ENCODE data around the gene YAE1. TPM values are rescaled to one million over a fixed set of nuclear protein-coding genes. Genes with fewer than 3 reads are reported as not detected.

The YAE1 gene
- total and polyA plus RNA-seq, 2 of the 13 experiments (the other 11 are each of a cell fraction or from before 2014, with no cell fraction given): 18.7 to 28.3 TPM

DNA sequence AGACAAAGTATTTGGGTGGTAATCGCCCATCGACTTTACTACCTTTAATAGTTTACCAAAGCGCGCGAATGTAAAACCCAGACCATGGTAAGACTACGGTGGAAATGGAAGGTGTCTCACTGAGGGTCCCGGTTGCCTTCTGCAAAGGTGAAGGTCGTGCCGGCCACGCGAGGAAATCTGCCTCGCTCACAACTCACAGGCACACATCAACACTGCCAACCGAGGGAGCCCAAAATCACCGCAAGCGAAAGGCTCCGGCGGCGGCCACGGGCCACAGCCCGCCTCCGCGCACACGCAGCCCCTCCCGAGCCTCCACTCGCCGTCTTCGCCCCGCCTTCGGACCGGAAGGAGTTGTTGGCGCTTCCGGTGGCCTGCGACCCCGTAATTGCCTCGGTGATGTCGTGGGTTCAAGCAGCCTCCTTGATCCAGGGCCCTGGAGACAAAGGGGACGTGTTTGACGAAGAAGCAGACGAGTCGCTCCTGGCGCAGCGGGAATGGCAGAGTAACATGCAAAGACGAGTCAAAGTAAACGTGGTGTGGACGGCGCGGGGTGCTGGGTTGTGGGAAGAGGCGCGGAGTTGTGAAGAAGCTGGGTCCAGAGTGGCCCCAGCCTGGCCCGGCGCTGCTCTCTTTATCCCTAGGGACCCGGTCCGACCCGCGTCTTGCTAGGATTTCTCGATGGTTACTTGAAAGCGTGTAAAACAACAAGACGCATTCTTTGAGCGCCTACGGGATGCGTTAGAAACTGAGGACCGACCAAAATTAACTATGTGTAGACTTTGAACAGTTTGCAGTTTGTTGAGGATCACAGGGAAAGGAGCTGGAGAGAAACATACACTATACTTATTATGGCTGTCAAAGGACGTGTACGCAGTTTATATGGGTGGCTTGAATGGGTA, at the start of gene YAE1 (continued):
- TF ChIP-seq, protein P1, sequence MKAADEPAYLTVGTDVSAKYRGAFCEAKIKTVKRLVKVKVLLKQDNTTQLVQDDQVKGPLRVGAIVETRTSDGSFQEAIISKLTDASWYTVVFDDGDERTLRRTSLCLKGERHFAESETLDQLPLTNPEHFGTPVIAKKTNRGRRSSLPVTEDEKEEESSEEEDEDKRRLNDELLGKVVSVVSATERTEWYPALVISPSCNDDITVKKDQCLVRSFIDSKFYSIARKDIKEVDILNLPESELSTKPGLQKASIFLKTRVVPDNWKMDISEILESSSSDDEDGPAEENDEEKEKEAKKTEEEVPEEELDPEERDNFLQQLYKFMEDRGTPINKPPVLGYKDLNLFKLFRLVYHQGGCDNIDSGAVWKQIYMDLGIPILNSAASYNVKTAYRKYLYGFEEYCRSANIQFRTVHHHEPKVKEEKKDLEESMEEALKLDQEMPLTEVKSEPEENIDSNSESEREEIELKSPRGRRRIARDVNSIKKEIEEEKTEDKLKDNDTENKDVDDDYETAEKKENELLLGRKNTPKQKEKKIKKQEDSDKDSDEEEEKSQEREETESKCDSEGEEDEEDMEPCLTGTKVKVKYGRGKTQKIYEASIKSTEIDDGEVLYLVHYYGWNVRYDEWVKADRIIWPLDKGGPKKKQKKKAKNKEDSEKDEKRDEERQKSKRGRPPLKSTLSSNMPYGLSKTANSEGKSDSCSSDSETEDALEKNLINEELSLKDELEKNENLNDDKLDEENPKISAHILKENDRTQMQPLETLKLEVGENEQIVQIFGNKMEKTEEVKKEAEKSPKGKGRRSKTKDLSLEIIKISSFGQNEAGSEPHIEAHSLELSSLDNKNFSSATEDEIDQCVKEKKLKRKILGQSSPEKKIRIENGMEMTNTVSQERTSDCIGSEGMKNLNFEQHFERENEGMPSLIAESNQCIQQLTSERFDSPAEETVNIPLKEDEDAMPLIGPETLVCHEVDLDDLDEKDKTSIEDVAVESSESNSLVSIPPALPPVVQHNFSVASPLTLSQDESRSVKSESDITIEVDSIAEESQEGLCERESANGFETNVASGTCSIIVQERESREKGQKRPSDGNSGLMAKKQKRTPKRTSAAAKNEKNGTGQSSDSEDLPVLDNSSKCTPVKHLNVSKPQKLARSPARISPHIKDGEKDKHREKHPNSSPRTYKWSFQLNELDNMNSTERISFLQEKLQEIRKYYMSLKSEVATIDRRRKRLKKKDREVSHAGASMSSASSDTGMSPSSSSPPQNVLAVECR (CRISPR knock-in tag; IDR thresholded peaks at IDR 0.05; ENCODE audit: borderline replicate concordance): peak; percentile 93
- TF ChIP-seq CEBPZ (IDR thresholded peaks at IDR 0.05; ENCODE audit: low read length) (no peak), MYC (CRISPR knock-in tag; IDR thresholded peaks at IDR 0.05; ENCODE audit: borderline replicate concordance) (peak; percentile 86), TBX2 (CRISPR knock-in tag; IDR thresholded peaks at IDR 0.05; ENCODE audit: borderline replicate concordance) (peak; percentile 76), LBX2 (CRISPR knock-in tag; IDR thresholded peaks at IDR 0.05; ENCODE audit: borderline replicate concordance) (peak; percentile 79; the same call in 1 of the 2 replicates), TEAD3 (CRISPR knock-in tag; optimal IDR thresholded peaks at IDR 0.05; ENCODE audit: borderline replicate concordance) (peak; percentile 54), REXO4 (CRISPR knock-in tag; IDR thresholded peaks at IDR 0.05; ENCODE audit: borderline replicate concordance) (no peak), KDM5B (CRISPR knock-in tag; IDR thresholded peaks at IDR 0.05; ENCODE audit: borderline replicate concordance) (peak; percentile 92), ZNF737 (CRISPR knock-in tag; IDR thresholded peaks at IDR 0.05; ENCODE audit: borderline replicate concordance) (no peak), IRF9 (CRISPR knock-in tag; IDR thresholded peaks at IDR 0.05; ENCODE audit: borderline replicate concordance) (peak; percentile 90; the same call in 1 of the 2 replicates), ZNF136 (CRISPR knock-in tag; IDR thresholded peaks at IDR 0.05; ENCODE audit: low read depth) (no peak), KDM6A (CRISPR knock-in tag; IDR thresholded peaks at IDR 0.05; ENCODE audit: low read depth) (no peak)
- TF ChIP-seq, protein P2, sequence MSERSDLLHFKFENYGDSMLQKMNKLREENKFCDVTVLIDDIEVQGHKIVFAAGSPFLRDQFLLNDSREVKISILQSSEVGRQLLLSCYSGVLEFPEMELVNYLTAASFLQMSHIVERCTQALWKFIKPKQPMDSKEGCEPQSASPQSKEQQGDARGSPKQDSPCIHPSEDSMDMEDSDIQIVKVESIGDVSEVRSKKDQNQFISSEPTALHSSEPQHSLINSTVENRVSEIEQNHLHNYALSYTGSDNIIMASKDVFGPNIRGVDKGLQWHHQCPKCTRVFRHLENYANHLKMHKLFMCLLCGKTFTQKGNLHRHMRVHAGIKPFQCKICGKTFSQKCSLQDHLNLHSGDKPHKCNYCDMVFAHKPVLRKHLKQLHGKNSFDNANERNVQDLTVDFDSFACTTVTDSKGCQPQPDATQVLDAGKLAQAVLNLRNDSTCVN (CRISPR knock-in tag; IDR thresholded peaks at IDR 0.05; ENCODE audit: borderline replicate concordance): peak; percentile 64
- TF ChIP-seq, protein P3, sequence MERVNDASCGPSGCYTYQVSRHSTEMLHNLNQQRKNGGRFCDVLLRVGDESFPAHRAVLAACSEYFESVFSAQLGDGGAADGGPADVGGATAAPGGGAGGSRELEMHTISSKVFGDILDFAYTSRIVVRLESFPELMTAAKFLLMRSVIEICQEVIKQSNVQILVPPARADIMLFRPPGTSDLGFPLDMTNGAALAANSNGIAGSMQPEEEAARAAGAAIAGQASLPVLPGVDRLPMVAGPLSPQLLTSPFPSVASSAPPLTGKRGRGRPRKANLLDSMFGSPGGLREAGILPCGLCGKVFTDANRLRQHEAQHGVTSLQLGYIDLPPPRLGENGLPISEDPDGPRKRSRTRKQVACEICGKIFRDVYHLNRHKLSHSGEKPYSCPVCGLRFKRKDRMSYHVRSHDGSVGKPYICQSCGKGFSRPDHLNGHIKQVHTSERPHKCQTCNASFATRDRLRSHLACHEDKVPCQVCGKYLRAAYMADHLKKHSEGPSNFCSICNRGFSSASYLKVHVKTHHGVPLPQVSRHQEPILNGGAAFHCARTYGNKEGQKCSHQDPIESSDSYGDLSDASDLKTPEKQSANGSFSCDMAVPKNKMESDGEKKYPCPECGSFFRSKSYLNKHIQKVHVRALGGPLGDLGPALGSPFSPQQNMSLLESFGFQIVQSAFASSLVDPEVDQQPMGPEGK (CRISPR knock-in tag; IDR thresholded peaks at IDR 0.05): peak; percentile 41; the same call in 1 of the 2 replicates

Data from HepG2 (cell line).